ENCODE measurements around the gene PDE10A.
"Not testable (repeated sequence)": the region's sequence is repeated elsewhere in the genome, so short reads cannot be mapped to it uniquely, and the experiment has no call there.

The PDE10A gene

GRCh38 chr6:165459605-165460301 is 203.3 kb downstream of the PDE10A start:
- DNase-seq = not testable (repeated sequence)

DNA sequence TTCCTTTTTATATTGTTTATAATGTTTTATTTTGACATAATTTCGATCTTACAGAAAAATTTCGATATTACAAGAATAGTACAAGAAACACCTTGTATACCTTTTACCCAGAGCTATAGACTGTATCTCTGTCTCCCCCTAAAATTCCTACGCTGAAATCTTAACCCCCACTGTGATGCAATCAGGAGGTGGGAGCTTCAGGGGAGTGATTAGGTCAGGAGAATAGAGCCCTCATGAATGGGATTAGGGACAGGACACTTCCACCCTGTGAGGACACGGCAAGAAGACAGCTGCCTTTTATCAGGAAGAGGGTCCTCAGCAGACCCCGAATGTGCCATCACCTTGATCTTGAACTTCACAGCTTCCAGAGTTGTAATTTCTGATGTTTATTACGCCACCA is 204.9 kb downstream of the PDE10A start:
- DNase-seq = no peak

DNA sequence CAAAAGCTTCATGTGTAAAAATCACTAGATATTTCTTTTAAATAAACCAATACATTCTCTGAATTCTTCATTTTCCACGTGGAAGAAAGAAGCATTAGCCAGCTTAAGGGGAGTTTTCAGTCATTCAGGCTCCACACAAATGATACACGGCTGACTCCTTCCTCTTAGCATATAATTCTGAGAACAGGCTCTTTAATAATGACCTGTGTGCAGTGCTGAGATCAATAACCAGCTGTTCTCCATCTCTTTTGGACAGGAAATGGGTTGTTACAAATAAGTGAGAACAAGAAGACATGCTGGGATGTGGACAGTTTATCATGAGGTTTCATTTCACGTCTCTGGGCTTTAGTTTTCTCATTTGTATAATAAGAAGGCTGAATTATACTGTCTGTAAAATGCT is 206.8 kb downstream of the PDE10A start:
- no peak for DNase-seq

DNA sequence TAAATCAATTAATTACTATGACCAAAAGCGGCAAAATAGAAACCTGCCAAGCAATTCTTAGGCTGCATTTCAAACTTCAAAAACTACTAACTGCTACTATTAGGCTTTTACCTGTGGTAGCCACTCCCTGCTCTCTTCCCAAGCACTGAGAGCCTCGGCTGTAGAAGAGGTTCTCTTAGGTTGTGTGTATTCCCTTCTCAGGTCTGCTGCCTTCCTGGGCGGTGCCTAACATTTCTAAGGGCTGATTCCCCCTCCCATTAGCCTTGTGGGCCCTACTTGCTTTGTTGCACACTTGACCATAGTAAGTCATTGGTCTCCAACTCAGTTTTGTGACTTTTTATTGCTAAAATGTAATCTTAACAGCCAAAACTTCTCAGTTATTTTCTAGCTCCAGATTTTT is 207.6 kb downstream of the PDE10A start:
- no peak for DNase-seq

DNA sequence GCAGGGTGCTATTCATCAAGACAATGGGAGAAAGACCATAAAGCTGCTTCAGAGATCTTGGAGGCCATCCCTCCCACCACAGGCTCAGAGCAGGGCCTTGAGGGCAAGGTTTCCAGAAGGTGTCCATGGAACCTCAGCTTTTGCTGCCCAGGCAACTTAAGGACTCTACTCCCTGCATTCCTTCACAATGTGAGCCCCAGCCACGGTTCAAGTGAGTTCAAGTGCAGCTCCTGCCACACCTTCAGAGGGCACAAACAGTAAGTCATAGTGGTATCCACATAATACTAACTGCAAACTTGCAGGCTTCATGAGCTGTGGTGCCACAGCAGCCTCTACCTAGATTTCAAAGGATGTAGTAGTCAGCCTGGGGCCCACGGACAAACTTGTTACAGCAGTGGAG is 209.6 kb downstream of the PDE10A start:
- no peak for DNase-seq

GRCh38 chr6:165451838-165452237 is 211.2 kb downstream of the PDE10A start:
- DNase-seq = no peak

- no peak for DNase-seq
These were observed 214.8 kb downstream of the PDE10A start for GRCh38 chr6:165448210-165448609.

DNA sequence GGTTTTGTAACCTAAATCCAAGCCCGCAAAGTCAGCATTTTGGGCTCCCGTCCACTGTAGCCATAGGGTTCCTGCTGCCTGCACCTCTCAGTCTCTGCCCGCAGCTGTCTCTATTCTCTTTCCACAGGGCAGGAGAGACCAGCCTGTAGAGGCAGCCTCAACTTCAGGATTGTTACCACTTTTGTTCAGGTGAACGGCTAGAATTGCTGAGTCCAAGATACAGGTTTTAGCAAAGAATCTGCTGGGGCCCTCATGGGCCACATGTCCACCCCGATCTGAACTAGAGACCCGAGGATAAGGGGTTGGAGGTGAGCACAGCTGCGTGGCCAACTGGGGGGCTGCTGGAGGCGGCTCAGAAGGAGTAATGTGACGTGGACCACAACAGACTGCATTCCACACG is 215.9 kb downstream of the PDE10A start:
- no peak for DNase-seq

DNA sequence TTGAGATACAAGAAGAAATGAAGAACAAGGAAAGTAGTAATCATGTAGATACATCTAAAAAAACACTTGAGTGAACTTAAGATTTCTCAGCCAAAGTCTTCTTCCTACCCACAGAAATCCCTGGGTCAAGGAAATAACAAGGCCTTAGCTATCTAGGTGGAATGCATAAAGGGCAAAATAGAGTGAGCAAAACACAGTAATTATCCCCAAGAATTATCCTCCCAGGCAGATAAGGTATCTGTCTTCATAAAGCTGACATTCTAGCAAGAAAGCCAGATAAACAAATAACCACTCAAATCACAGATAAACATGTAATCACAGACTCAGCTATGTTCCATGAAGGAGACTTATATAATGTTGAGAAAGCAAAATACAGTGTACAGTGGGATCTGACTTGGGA is 216.7 kb downstream of the PDE10A start:
- DNase-seq = no peak

DNA sequence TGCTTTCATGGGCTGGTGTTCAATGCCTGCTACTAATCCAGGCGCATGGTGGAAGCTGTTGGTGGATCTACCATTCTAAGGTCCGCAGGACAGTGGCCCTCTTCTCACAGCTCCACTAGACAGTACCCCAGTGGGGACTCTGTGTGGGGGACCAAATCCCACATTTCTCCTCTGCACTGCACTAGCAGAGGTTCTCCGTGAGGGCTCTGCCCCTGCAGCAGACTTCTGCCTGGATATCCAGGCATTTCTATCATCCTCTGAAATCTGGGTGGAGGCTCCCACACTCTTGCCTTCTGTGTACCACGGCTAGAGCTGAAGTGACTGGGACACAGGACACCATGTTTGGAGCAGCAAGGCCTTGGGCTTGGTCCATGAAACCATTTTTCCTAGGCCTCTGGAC is 219.6 kb downstream of the PDE10A start:
- no peak for DNase-seq

DNA sequence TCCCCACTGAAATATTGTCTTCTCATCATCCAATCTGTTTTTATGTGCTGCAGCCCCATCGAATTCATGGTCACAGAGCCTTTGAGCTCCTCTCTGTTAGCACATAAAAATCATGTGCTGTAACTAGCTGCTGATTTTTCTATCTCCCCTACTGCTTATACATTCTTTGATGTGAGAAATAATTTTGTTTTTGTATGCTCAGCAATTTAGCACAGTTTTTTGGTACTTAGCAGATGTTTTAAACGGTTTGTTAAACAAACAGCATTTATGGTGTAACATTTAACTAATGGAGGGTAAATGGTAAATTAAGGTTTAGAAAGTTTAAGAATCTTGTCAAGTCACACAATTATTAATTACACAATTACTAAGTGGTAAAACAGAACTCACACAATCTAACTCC is 221.9 kb downstream of the PDE10A start:
- DNase-seq = no peak

GRCh38 chr6:165439928-165440554 is 223.0 kb downstream of the PDE10A start:
- DNase-seq = peak in 2 of 4 experiments; percentile 31

DNA sequence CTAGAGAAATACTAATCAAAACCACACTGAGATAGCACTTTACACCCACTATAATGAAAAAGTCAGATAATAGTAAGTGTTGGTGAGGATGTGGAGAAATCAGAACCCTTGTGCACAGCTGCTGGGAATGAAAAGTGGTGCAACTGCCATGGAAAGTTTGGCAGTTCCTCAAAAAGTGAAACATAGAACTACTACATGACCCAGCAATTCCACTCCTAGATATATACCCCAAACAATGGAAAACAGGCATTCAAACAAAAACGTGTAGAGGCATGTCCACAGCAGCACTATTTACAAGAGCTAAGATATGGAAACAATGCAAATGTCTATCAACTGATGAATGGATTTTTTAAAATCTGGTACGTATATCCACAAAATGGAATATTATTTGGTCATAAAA is 236.1 kb downstream of the PDE10A start:
- no peak for DNase-seq

DNA sequence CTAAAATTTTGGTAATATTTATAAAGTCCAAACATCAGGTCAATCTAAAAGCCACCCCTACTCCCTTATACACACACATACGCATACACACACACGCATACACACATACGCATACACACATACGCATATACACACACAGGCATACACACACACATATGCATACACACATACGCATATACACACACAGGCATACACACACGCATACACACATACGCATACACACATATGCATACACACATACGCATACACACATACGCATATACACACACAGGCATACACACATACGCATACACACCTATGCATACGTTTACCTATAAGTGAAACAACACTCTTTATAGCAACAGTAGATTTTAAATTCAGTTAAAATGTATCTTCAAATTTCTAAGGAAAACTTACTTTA is 240.8 kb downstream of the PDE10A start:
- no peak for DNase-seq

GRCh38 chr6:165417278-165417865 is 245.7 kb downstream of the PDE10A start:
- no peak for DNase-seq

DNA sequence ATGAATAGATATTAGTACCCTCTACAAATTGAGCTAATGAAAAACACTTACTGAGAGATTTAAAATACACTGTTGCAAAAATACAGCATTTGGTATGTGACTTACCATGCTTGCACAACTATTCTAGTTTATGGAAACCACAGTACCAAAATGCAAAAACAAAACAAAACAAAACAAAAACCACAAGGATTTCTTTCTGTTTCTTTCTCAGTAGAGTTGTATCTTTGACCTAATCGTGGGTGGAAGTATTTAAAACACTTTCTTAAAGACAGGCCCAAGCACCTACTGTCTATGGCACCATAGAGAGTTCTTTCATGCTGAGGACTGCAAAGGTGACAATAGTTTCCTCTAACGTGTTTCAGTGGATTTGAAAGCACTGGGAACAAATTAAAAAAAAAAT is 258.3 kb downstream of the PDE10A start:
- DNase-seq = no peak

- DNase-seq = no peak
These were observed 258.7 kb downstream of the PDE10A start for GRCh38 chr6:165404296-165404695.

GRCh38 chr6:165403006-165403595 is 259.9 kb downstream of the PDE10A start:
- DNase-seq = no peak

GRCh38 chr6:165401092-165401491 is 261.9 kb downstream of the PDE10A start:
- no peak for DNase-seq

DNA sequence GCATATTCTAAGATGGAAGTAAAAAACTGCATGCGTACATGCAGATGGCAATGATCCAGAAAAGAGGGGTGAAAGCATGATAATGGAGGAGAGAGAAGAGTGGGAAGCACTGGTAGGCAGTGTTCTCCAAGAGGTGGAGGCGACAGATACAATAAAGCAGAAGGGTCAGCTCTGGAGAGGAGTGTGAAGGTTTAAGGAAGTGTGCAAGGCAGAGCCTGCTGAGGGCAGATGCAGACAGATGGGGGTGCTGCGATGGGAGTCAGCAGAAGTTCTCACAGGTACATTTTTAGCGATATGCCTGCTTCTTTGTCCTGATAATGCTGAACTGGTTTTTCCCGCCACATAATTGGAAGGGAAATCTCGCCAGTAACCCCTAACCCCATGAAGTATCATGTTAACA is 272.6 kb downstream of the PDE10A start:
- DNase-seq = no peak

DNA sequence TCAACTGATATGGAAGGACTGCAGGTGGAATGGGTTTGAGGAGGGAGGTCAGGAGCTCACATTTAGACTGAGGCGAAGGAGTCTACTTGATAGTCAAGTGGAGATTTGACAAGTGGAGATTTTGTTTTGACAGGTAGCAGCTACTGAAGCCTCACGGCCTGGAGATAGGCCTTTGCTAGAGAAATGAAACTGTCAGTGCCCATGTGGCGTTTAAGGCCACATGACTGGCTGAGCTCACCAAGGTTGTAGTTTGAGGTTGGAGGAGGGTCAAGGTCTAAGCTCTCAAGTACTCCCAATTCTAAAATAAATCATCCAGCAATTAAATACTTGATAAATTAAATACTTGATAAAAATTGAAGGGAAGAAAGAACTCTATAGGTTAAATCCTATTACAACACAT is 273.5 kb downstream of the PDE10A start:
- no peak for DNase-seq

DNA sequence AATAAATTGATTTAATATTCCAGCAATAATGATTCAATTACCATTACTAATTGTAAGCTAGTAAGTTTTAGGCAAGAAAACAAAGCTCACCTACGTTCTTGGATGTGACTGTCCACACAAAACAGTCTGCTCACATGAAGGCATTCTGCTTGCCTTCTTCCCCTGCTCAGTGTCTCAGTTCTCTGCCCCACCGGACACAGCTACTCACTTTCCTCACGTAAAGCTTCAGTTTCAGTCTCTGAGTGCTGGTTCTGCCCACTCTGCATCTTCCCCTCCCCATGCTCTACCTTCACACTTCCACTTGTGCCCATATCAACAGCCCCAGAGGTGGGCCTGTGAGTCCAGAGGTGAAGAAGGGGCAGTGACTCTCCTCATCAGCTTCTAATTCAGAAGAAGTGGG is 279.7 kb downstream of the PDE10A start:
- no peak for DNase-seq

DNA sequence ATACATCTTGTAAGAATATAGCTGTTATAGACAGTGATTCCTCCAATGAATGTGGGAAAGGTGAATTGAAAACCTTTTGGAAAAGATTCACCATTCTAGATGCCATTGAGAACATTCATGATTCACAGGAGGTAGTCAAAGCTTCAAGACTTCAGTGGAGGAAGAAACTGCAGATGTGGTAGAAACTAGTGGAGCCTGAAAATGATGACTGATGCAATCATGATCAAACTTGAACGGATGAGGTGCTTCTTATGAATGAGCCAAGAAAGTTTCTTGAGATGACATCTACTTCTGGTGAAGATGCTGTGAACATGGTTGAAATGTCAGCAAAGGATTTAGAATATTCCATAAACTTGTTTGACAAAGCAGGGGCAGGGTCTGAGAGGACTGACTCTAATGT is 286.9 kb downstream of the PDE10A start:
- DNase-seq = no peak

DNA sequence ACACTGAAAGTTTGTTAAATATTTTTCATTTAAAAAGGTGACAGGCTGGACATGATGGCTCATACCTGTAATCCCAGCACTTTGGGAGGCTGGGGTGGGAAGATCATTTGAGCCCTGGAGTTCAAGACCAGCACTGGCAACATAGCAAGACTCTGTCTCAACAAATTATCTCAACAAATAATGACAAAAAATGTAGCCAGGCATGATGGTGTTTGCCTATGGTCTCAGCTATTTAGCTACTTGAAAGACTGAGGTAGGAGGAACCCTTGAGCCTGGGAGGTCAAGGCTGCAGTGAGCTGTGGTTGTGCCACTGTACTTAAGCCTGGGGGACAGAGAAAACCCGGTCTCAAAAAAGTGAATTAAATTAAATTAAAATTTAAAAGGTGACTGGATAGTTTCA is 297.7 kb downstream of the PDE10A start:
- DNase-seq = no peak

Data from suppressor macrophage (primary cell).